Hepatocyte (in vitro differentiated cells): ENCODE results near the gene ZMIZ2. TPM values are rescaled to one million over a fixed set of nuclear protein-coding genes. Genes with fewer than 3 reads are reported as not detected.

Experiments used
- DNase-seq: peaks from one replicate; pipeline ENCODE4 v3.0.0-alpha.2; 2016; ENCODE audit warnings: low spot score
- H2AFZ ChIP-seq: fragments of 200-600 bp; sonication (generic); 2 replicates; pipeline ENCODE4 v1.6.0; 2016; ENCODE audit warnings: antibody characterized with exemption, mild to moderate bottlenecking
- H3K27ac ChIP-seq: fragments of 200-600 bp; sonication (generic); 2 replicates; pipeline ENCODE4 v1.5.1; 2016; ENCODE audit warnings: mild to moderate bottlenecking
- H3K27me3 ChIP-seq: fragments of 200-600 bp; sonication (generic); 2 replicates; pipeline ENCODE4 v1.6.1; 2016
- H3K36me3 ChIP-seq: fragments of 200-600 bp; sonication (generic); replicated peaks from 2 replicates; pipeline ENCODE4 v1.5.1; 2016; ENCODE audit warnings: low read depth; ENCODE audit not compliant: insufficient read depth
- H3K4me1 ChIP-seq: fragments of 200-600 bp; sonication (generic); 2 replicates; pipeline ENCODE4 v1.5.1; 2016; ENCODE audit warnings: mild to moderate bottlenecking, moderate library complexity; ENCODE audit not compliant: insufficient read depth
- H3K4me2 ChIP-seq: fragments of 200-600 bp; sonication (generic); 2 replicates; pipeline ENCODE4 v1.6.0; 2016
- H3K4me3 ChIP-seq: fragments of 200-600 bp; sonication (generic); 2 replicates; pipeline ENCODE4 v1.5.1; 2016; ENCODE audit warnings: mild to moderate bottlenecking
- H3K79me2 ChIP-seq: fragments of 200-600 bp; sonication (generic); 2 replicates; pipeline ENCODE4 v1.6.0; 2017; ENCODE audit warnings: mild to moderate bottlenecking
- H3K9me2 ChIP-seq: fragments of 200-600 bp; sonication (generic); replicated peaks from 2 replicates; pipeline ENCODE4 v1.6.0; 2017; ENCODE audit warnings: mild to moderate bottlenecking; ENCODE audit not compliant: insufficient read depth
- H3K9me3 ChIP-seq: fragments of 200-600 bp; sonication (generic); 2 replicates; pipeline ENCODE4 v1.5.1; 2016; ENCODE audit warnings: low read depth, mild to moderate bottlenecking
- H4K20me1 ChIP-seq: fragments of 200-600 bp; sonication (generic); 2 replicates; pipeline ENCODE4 v1.6.0; 2016; ENCODE audit warnings: mild to moderate bottlenecking; ENCODE audit not compliant: insufficient read depth, poor library complexity, severe bottlenecking
- EZH2 ChIP-seq: fragments of 200-600 bp; sonication (generic); IDR thresholded peaks from 2 replicates; pipeline ENCODE4 v1.6.1; 2016; ENCODE audit warnings: antibody characterized with exemption, mild to moderate bottlenecking, borderline replicate concordance
- EZH2phosphoT487 ChIP-seq: fragments of 200-600 bp; sonication (generic); IDR thresholded peaks from one replicate; pipeline ENCODE4 v1.6.1; 2018; ENCODE audit warnings: antibody characterized with exemption, mild to moderate bottlenecking, low read depth, moderate library complexity; ENCODE audit not compliant: unreplicated experiment, severe bottlenecking
- WGBS: methylation state at CpG from one replicate; pipeline ENCODE4 v1.1.6; 2016; ENCODE audit warnings: low lambda C conversion rate; ENCODE audit errors: missing lambda C conversion rate; 5-methylcytosine and 5-hydroxymethylcytosine counted together
- polyA plus RNA-seq: library from polyadenylated mRNA; unstranded; fragments of >200 nt; fragmentation: Nextera tagmentation; extraction: Ambion mirVana; gene quantifications from 2 replicates; pipeline ENCODE4 v1.2.1, GENCODE V29; 2016
- total RNA-seq: library from RNA; depleted of rRNA; stranded (reverse); fragments of >200 nt; gene quantifications from 2 replicates; pipeline ENCODE4 v1.2.3, GENCODE V29; 2014
- TF ChIP-seq, protein P1 (sequence below): fragments of 200-600 bp; sonication (generic); IDR thresholded peaks from 2 replicates; pipeline ENCODE4 v1.5.1; 2016; ENCODE audit warnings: antibody characterized with exemption, mild to moderate bottlenecking; ENCODE audit not compliant: poor library complexity

The ZMIZ2 gene
- total and polyA plus RNA-seq, 2 experiments from 2014 or later: 10.5 to 37.0 TPM

DNA sequence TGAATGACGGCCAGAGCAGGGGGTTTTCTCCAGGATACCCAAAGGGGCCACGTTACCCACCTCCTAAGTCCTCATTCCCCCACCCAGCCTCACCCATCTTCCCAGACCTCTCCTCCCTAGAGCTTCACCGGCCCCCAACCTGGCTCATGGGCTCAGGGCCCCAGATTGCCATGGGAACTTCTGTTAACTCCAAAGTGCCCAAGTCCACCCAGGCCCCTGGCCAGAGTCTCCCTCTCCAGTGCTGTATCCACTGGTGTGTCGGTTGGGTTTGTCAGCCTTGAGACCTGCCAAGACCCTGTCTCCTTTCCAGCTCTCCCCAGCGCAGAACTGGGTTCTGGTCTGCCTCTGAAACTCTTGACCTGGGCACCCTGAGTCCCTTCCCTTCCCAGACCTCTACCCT lies 37.1 kb upstream of the ZMIZ2 start:
- DNase-seq: no peak
- no peaks in the 10 kb centered on the region for H3K27me3 ChIP-seq
- peak overlapping the region; percentile 61 for H3K27ac ChIP-seq
- H3K4me1 ChIP-seq: peaks cover 10% of the 10 kb centered on the region
- no peak overlapping the region for H3K4me2 ChIP-seq
- H4K20me1 ChIP-seq: no peaks in the 10 kb centered on the region
- H3K36me3 ChIP-seq: no peaks in the 10 kb centered on the region
- no peaks in the 10 kb centered on the region for H3K79me2 ChIP-seq
- no peak overlapping the region for H3K4me3 ChIP-seq
- WGBS: 75% methylated on average over 5 of the region's 5 CpGs
- TF ChIP-seq, protein P1, sequence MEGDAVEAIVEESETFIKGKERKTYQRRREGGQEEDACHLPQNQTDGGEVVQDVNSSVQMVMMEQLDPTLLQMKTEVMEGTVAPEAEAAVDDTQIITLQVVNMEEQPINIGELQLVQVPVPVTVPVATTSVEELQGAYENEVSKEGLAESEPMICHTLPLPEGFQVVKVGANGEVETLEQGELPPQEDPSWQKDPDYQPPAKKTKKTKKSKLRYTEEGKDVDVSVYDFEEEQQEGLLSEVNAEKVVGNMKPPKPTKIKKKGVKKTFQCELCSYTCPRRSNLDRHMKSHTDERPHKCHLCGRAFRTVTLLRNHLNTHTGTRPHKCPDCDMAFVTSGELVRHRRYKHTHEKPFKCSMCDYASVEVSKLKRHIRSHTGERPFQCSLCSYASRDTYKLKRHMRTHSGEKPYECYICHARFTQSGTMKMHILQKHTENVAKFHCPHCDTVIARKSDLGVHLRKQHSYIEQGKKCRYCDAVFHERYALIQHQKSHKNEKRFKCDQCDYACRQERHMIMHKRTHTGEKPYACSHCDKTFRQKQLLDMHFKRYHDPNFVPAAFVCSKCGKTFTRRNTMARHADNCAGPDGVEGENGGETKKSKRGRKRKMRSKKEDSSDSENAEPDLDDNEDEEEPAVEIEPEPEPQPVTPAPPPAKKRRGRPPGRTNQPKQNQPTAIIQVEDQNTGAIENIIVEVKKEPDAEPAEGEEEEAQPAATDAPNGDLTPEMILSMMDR: no peak
- TF ChIP-seq EZH2phosphoT487 (no peak), EZH2 (no peak)
- no peak overlapping the region for H2AFZ ChIP-seq
- H3K9me2 ChIP-seq: no peaks in the 10 kb centered on the region
- no peaks in the 10 kb centered on the region for H3K9me3 ChIP-seq

DNA sequence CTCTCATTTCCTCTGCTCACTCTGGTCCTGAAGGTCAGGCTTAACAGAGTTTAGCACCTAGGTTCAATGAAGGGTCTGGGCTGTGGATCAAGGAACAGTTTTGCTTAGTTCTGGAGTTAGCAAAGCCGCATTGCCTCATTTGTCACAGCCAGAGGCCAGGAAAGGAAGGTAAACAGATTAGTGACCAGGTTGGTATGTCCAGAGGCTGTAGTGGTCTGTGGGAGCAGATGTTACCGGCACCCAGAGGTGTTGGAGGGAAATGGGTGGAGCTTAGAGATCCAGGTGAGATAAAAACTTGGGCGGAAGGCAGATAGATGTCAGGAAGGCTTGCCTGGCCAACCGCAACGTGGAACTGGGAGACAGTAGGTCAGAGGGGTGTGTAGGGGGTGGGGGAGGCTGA lies 36.6 kb upstream of the ZMIZ2 start:
- no peaks in the 10 kb centered on the region for H4K20me1 ChIP-seq
- no peak overlapping the region for H3K4me2 ChIP-seq
- WGBS: 33% methylated on average over 5 of the region's 5 CpGs

DNA sequence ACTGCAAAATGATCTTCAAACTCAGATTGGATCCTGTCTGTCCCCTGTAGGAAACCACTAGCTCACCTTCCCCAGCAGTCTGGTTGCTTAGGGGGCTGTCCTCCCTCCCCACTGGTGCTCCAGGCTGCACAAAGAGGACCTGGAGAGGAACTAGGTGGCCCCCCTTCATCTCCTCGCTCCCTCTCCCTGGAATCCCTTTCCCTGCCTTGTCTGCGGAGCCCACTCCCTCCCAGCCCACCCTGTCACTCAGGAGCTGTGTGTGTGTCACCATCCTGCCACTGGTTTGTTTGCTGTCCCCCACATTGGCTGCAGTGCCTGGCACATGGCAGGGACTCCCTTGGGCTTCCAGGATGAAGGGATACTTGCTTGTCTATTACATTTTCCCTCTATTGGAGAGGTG lies 35.5 kb upstream of the ZMIZ2 start:
- no peak for DNase-seq
- no peaks in the 10 kb centered on the region for H3K36me3 ChIP-seq
- H3K27ac ChIP-seq: no peak overlapping the region
- 43% methylated on average over 1 of the region's 2 CpGs for WGBS
- H4K20me1 ChIP-seq: no peaks in the 10 kb centered on the region
- H3K79me2 ChIP-seq: no peaks in the 10 kb centered on the region
- peaks cover 10% of the 10 kb centered on the region for H3K4me1 ChIP-seq
- no peak overlapping the region for H2AFZ ChIP-seq
- H3K4me2 ChIP-seq: no peak overlapping the region
- no peak for TF ChIP-seq EZH2
- no peak for TF ChIP-seq EZH2phosphoT487
- TF ChIP-seq, protein P1: no peak
- H3K27me3 ChIP-seq: no peaks in the 10 kb centered on the region
- no peaks in the 10 kb centered on the region for H3K9me3 ChIP-seq
- no peak overlapping the region for H3K4me3 ChIP-seq
- H3K9me2 ChIP-seq: no peaks in the 10 kb centered on the region

More for the DNA sequence above, 36.6 kb upstream of the ZMIZ2 start:
- Histone ChIP-seq H2AFZ (no peak overlapping the region), H3K4me1 (peaks cover 10% of the 10 kb centered on the region), H3K27ac (peak overlapping the region; percentile 61), H3K36me3 (no peaks in the 10 kb centered on the region), H3K79me2 (no peaks in the 10 kb centered on the region), H3K9me2 (no peaks in the 10 kb centered on the region), H3K4me3 (no peak overlapping the region), H3K27me3 (no peaks in the 10 kb centered on the region), H3K9me3 (no peaks in the 10 kb centered on the region)
- peak; percentile 50 for DNase-seq
- TF ChIP-seq, protein P1: no peak

DNA sequence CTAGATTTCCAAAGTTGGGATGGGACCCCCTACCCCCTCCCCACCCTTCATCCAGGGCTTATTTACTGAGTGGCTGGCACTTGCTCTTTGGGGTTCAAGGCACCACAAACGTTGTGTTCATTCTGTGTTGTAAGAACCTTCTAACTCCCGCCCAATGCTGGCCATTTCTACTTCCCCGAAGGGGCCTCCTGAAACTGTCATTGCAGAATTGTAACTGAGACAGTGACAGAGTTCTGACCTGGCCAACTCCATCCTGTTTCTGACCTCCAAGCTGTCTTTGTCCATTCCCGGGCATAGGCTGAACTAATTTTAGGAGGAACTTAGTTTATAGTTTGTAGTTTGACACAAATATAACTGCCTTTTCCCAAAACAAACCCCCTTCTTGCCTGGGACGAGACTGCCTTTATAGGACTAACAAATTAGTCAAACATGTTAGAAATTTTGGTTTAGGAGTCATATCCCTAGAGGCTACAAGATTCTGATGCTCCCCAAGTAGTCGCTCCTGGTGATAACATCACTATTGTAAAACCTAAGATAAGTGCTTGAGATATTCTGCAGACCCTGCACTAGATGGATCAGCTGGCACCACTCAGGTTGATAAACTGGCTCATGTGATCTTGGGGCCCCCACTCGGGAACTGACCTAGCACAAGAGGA lies 34.8 kb upstream of the ZMIZ2 start:
- H2AFZ ChIP-seq: no peak overlapping the region
- no peak for DNase-seq
- H3K4me3 ChIP-seq: no peak overlapping the region
- H3K79me2 ChIP-seq: no peaks in the 10 kb centered on the region
- H3K4me1 ChIP-seq: peaks cover 10% of the 10 kb centered on the region
- no peak overlapping the region for H3K27ac ChIP-seq
- WGBS: 55% methylated on average over 7 of the region's 7 CpGs
- H3K9me2 ChIP-seq: no peaks in the 10 kb centered on the region
- TF ChIP-seq EZH2 (no peak), EZH2phosphoT487 (no peak)
- TF ChIP-seq, protein P1: no peak
- no peaks in the 10 kb centered on the region for H3K36me3 ChIP-seq
- H4K20me1 ChIP-seq: no peaks in the 10 kb centered on the region
- H3K4me2 ChIP-seq: no peak overlapping the region
- no peaks in the 10 kb centered on the region for H3K27me3 ChIP-seq
- H3K9me3 ChIP-seq: no peaks in the 10 kb centered on the region
